Activated naive CD4-positive, alpha-beta T cell treated with anti-CD3 and anti-CD28 coated beads for 36 hours (primary cell): ENCODE data around the gene AHCYL2. TPM values are rescaled to one million over a fixed set of nuclear protein-coding genes. Genes with fewer than 3 reads are reported as not detected.

Experiments
- CTCF ChIA-PET: fragments of 350-600 bp; sonication (Branson Sonifier 250); formaldehyde crosslinking; loops from one replicate; lab custom pipeline; 2021; ENCODE audit warnings: antibody characterized with exemption; lab: Charles Lee
- DNase-seq: peaks from one replicate; pipeline ENCODE4 v3.0.0-alpha.2; 2020
- H3K27ac Mint-ChIP-seq: one replicate; pipeline ENCODE4 v1.8.0; 2021; ENCODE audit warnings: mild to moderate bottlenecking, mixed read lengths
- H3K27me3 Mint-ChIP-seq: one replicate; pipeline ENCODE4 v1.8.0; 2021; ENCODE audit warnings: low read depth, mixed read lengths
- H3K36me3 Mint-ChIP-seq: one replicate; pipeline ENCODE4 v1.8.0; 2021; ENCODE audit warnings: low read depth, mixed read lengths
- H3K4me1 Mint-ChIP-seq: one replicate; pipeline ENCODE4 v1.8.0; 2021; ENCODE audit warnings: low read depth, mixed read lengths
- H3K4me3 Mint-ChIP-seq: one replicate; pipeline ENCODE4 v1.8.0; 2021; ENCODE audit warnings: mild to moderate bottlenecking, moderate library complexity, mixed read lengths
- H3K9me3 Mint-ChIP-seq: one replicate; pipeline ENCODE4 v1.8.0; 2021; ENCODE audit warnings: mixed read lengths
- intact Hi-C: fragments of 100-400 bp; cut with micrococcal nuclease; formaldehyde crosslinking; loops from one replicate; pipeline ENCODE4 v1.15.1; 2023
- total RNA-seq, 2 experiments: library from RNA; stranded (reverse); gene quantifications; one replicate each; pipeline ENCODE4 v1.2.3, GENCODE V29; 2021

The AHCYL2 gene
- total RNA-seq, 2 experiments from 2014 or later = 29.1 to 30.4 TPM

- H3K9me3 Mint-ChIP-seq = no peaks in the 10 kb centered on the region
- no peak overlapping the region for H3K4me3 Mint-ChIP-seq
- H3K36me3 Mint-ChIP-seq = peaks cover 15% of the 10 kb centered on the region
- H3K27me3 Mint-ChIP-seq = no peaks in the 10 kb centered on the region
- DNase-seq = no peak
- H3K27ac Mint-ChIP-seq = no peak overlapping the region
- CTCF ChIA-PET = interaction anchor here (0.6 to 8.7 kb wide), 3 partner anchors 40 to 316 kb away, joined by 3 to 126 read pairs (median 5); no protein-coding TSS in a partner anchor
- intact Hi-C loops = no loop called here
- H3K4me1 Mint-ChIP-seq = peaks cover 24% of the 10 kb centered on the region
Measured at GRCh38 chr7:129381710-129382484, 157.1 kb downstream of the AHCYL2 start.

- intact Hi-C loops = no loop called here
- H3K27me3 Mint-ChIP-seq = no peaks in the 10 kb centered on the region
- no peak overlapping the region for H3K27ac Mint-ChIP-seq
- no peaks in the 10 kb centered on the region for H3K9me3 Mint-ChIP-seq
- peaks cover 15% of the 10 kb centered on the region for H3K36me3 Mint-ChIP-seq
- peaks cover 16% of the 10 kb centered on the region for H3K4me1 Mint-ChIP-seq
- CTCF ChIA-PET = no interaction called here
- H3K4me3 Mint-ChIP-seq = no peak overlapping the region
- DNase-seq = no peak
Measured at GRCh38 chr7:129383542-129384132, 158.8 kb downstream of the AHCYL2 start.

GRCh38 chr7:129385116-129385515, 160.3 kb downstream of the AHCYL2 start:
- intact Hi-C loops = no loop called here
- CTCF ChIA-PET = interaction anchor here (1.0 to 1.6 kb wide), 3 partner anchors 9 to 49 kb away, joined by 3 to 5 read pairs (median 3); partner anchors contain the start of gene STRIP2
- H3K36me3 Mint-ChIP-seq = peaks cover 16% of the 10 kb centered on the region

DNA sequence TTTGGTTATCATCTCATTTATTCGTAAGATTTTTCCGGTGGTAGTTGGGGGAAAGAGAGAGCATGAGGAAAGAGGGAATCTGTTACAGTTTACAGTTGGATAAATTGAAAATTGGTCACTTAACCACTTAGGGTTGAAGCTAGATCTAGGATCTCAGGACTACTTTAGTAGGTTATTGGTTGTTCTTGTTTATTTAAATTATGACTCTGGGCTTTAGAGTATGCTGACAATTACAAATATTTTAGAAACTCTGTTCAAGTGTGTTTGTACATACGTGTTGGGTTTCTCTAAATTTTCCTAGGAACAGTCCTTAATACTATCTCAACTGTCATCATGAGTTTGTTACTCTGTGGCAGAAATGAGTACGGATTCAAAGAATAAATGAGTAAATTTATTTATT, 160.8 kb downstream of the AHCYL2 start:
- no peak overlapping the region for H3K27ac Mint-ChIP-seq

More at GRCh38 chr7:129385116-129385515, 160.3 kb downstream of the AHCYL2 start:
- H3K9me3 Mint-ChIP-seq = no peaks in the 10 kb centered on the region
- H3K27ac Mint-ChIP-seq = no peak overlapping the region
- H3K4me1 Mint-ChIP-seq = peaks cover 16% of the 10 kb centered on the region
- H3K27me3 Mint-ChIP-seq = no peaks in the 10 kb centered on the region
- no peak for DNase-seq
- no peak overlapping the region for H3K4me3 Mint-ChIP-seq

DNA sequence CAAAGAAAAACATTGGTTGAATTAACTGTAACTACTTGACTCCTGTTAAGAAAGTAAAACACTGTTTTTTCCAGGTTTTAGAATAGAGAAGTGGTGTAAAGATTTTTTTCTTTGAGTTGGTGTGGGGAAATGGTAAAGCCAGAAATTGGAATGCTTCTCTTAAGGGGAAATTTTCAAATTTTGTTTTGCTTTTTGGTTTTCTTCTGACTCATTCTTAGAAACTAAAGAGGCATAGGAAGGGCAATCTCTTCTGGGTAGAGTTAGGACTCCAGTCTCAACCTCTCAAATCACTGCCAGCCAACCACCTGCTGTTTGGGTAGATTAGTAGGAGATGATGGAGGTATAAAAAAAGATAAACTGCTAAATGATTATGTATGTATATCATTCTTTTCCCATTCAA, 161.7 kb downstream of the AHCYL2 start:
- Mint-ChIP-seq H3K4me1 (peaks cover 16% of the 10 kb centered on the region), H3K27ac (peak overlapping the region; percentile 65), H3K9me3 (no peaks in the 10 kb centered on the region), H3K36me3 (peaks cover 14% of the 10 kb centered on the region), H3K27me3 (no peaks in the 10 kb centered on the region), H3K4me3 (no peak overlapping the region)
- CTCF ChIA-PET = interaction anchor here (1.0 to 4.9 kb wide), 4 partner anchors 11 to 85 kb away, joined by 4 to 44 read pairs (median 16); no protein-coding TSS in a partner anchor
- intact Hi-C loops = loop anchor here (1.0 kb wide), 1 partner anchor 53 kb away; no protein-coding TSS in a partner anchor
- DNase-seq = peak; percentile 27

More for the DNA sequence above, 160.8 kb downstream of the AHCYL2 start:
- H3K4me1 Mint-ChIP-seq = peaks cover 16% of the 10 kb centered on the region
- CTCF ChIA-PET = interaction anchor here (1.0 to 1.6 kb wide), 3 partner anchors 10 to 48 kb away, joined by 3 to 5 read pairs (median 3); partner anchors contain the start of gene STRIP2
- intact Hi-C loops = no loop called here
- H3K4me3 Mint-ChIP-seq = no peak overlapping the region
- no peak for DNase-seq
- no peaks in the 10 kb centered on the region for H3K9me3 Mint-ChIP-seq
- no peaks in the 10 kb centered on the region for H3K27me3 Mint-ChIP-seq
- H3K36me3 Mint-ChIP-seq = peaks cover 14% of the 10 kb centered on the region

DNA sequence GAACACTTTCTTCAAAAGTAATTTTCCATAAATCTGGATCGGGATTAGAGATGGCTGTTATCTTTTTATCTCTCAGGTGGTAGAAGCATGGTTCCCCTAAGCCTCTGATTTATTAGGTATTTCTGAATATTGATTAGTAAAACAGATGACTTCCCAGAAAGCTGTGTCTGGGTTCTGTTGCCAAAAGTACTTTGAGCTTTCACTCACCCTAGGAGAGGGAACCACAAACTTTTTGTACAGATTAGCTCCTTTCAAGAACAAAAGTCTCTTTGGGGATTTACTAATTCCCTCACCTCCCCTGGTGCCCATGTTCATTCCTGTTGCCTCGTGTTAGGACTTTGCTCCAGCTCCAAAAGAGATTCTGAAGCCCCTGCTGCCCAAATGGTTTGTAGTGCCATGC, 162.7 kb downstream of the AHCYL2 start:
- CTCF ChIA-PET = interaction anchor here (1.3 to 4.9 kb wide), 4 partner anchors 8 to 20 kb away, joined by 3 to 44 read pairs (median 16); no protein-coding TSS in a partner anchor
- intact Hi-C loops = no loop called here
- H3K36me3 Mint-ChIP-seq = peaks cover 9% of the 10 kb centered on the region
- H3K4me3 Mint-ChIP-seq = no peak overlapping the region
- H3K27ac Mint-ChIP-seq = no peak overlapping the region
- H3K4me1 Mint-ChIP-seq = peaks cover 10% of the 10 kb centered on the region
- H3K27me3 Mint-ChIP-seq = no peaks in the 10 kb centered on the region
- DNase-seq = no peak
- no peaks in the 10 kb centered on the region for H3K9me3 Mint-ChIP-seq

GRCh38 chr7:129388333-129389098, 163.7 kb downstream of the AHCYL2 start:
- CTCF ChIA-PET = interaction anchor here (0.6 to 4.9 kb wide), 6 partner anchors 9 to 674 kb away, joined by 3 to 44 read pairs (median 4); no protein-coding TSS in a partner anchor
- no peaks in the 10 kb centered on the region for H3K9me3 Mint-ChIP-seq
- peaks cover 7% of the 10 kb centered on the region for H3K36me3 Mint-ChIP-seq
- no peak for DNase-seq
- no peaks in the 10 kb centered on the region for H3K27me3 Mint-ChIP-seq
- H3K27ac Mint-ChIP-seq = no peak overlapping the region
- no peak overlapping the region for H3K4me3 Mint-ChIP-seq
- intact Hi-C loops = no loop called here
- peaks cover 9% of the 10 kb centered on the region for H3K4me1 Mint-ChIP-seq

DNA sequence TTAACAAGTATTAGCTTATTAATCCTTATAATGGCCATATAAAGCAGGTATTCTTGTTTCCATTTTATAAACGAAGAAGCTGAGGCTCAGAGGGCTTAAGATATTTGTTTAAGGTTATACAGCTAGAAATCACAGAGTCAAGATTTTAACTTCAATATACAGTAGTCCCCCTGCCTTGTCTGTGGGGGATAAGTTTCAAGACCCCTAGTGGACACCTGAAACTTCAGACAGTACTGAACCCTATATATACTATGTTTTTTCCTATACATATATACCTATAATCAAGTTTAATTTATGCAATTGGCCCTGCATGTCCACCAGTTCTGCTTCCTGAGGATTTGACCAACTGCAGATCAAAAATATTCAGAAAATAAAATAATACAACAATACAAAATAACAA, 165.0 kb downstream of the AHCYL2 start:
- CTCF ChIA-PET = interaction anchor here (0.6 to 4.9 kb wide), 7 partner anchors 14 to 673 kb away, joined by 3 to 44 read pairs (median 5); no protein-coding TSS in a partner anchor
- Mint-ChIP-seq H3K4me1 (peaks cover 6% of the 10 kb centered on the region), H3K27ac (no peak overlapping the region), H3K4me3 (no peak overlapping the region), H3K27me3 (no peaks in the 10 kb centered on the region), H3K9me3 (no peaks in the 10 kb centered on the region), H3K36me3 (peaks cover 8% of the 10 kb centered on the region)
- intact Hi-C loops = no loop called here
- DNase-seq = no peak

- Mint-ChIP-seq H3K27ac (no peak overlapping the region), H3K4me1 (peaks cover 6% of the 10 kb centered on the region), H3K27me3 (no peaks in the 10 kb centered on the region), H3K9me3 (no peaks in the 10 kb centered on the region), H3K36me3 (peaks cover 8% of the 10 kb centered on the region), H3K4me3 (no peak overlapping the region)
- intact Hi-C loops = no loop called here
- CTCF ChIA-PET = interaction anchor here (0.6 to 4.9 kb wide), 5 partner anchors 15 to 439 kb away, joined by 3 to 44 read pairs (median 5); no protein-coding TSS in a partner anchor
- DNase-seq = no peak
Measured at GRCh38 chr7:129390314-129390713, 165.5 kb downstream of the AHCYL2 start.

DNA sequence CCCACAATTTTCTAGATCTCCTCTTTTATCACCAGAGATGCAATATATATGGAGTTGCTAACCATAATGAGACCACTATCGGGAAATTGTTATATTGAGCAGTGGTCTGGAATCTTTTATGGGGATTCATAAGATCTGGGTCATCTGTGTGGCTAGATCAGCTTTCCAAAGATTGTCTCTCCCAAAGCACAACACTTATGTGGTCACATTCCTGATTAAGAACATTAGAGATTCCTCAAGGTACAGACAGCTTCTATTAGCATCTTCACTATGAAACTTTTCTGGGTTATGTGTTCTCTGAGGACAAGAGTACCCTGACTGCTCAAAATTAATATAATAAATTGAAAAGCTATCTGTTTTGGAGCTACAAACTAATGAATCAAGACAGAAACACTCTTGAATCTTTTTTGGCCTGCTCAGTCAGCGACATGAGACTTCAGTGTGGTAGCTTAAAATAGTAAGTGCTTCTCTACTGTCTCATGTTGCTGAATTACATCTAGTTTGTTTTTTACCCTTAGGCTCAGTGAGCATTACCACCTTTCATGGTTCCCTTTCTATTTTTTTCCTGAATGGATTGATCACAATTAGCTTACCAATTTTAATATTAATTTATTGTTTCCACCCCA, 166.8 kb downstream of the AHCYL2 start:
- Mint-ChIP-seq H3K4me3 (no peak overlapping the region), H3K27ac (no peak overlapping the region), H3K36me3 (peaks cover 6% of the 10 kb centered on the region), H3K9me3 (no peaks in the 10 kb centered on the region), H3K27me3 (no peaks in the 10 kb centered on the region), H3K4me1 (peaks cover under 1% of the 10 kb centered on the region)
- no peak for DNase-seq
- intact Hi-C loops = no loop called here
- CTCF ChIA-PET = interaction anchor here (1.3 to 5.4 kb wide), 2 partner anchors 11 to 16 kb away, joined by 4 to 22 read pairs; no protein-coding TSS in a partner anchor

DNA sequence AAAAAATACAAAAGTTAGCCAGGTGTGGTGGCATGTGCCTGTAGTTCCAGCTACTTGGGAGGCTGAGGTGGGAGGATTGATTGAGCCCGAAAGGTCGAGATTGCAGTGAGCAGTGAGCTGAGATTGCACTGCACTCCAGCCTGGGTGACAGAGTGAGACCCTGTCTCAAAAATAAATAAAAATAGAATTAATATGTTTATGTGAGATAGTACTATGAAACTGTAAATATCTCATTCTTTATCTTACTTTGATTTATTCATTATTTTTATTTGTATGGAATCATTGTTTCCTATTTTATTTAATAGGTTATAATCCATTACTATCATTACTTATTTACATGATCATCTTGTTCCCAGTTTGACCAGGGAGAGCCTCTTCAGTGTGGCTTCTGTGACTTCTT, 168.4 kb downstream of the AHCYL2 start:
- no peaks in the 10 kb centered on the region for H3K9me3 Mint-ChIP-seq
- H3K36me3 Mint-ChIP-seq = peaks cover 6% of the 10 kb centered on the region
- no peak for DNase-seq
- H3K27ac Mint-ChIP-seq = no peak overlapping the region
- H3K27me3 Mint-ChIP-seq = no peaks in the 10 kb centered on the region
- H3K4me1 Mint-ChIP-seq = no peaks in the 10 kb centered on the region
- intact Hi-C loops = no loop called here
- no peak overlapping the region for H3K4me3 Mint-ChIP-seq
- CTCF ChIA-PET = interaction anchor here (5.4 kb wide), 1 partner anchor 17 kb away, joined by 22 read pairs; no protein-coding TSS in a partner anchor
